ENCODE data around the gene POU2F1. TPM values are rescaled to one million over a fixed set of nuclear protein-coding genes. Genes with fewer than 3 reads are reported as not detected.

The POU2F1 gene
- total and polyA plus RNA-seq, 2 experiments from 2014 or later = 38.8 to 66.1 TPM

- H3K4me2 ChIP-seq = peak overlapping the region; percentile 82
- no peaks in the 10 kb centered on the region; the same call in 1 of the 2 replicates for H4K20me1 ChIP-seq (replicated peaks; ENCODE audit: insufficient read depth)
- TF ChIP-seq ZNF462 (CRISPR knock-in tag; IDR thresholded peaks at IDR 0.05) (no peak), STAT1 (IDR thresholded peaks at IDR 0.05; ENCODE audit: unreplicated experiment) (no peak)
- Mint-ChIP-seq H3K27me3 (ENCODE audit: insufficient read depth, low read depth, poor library complexity) (peaks cover 15% of the 10 kb centered on the region), H3K4me3 (peak overlapping the region; percentile 88), H3K36me3 (ENCODE audit: low read depth) (peaks cover 6% of the 10 kb centered on the region; the same call in 2 of the 3 replicates), H3K4me1 (peaks cover 46% of the 10 kb centered on the region), H3K9me3 (peaks cover 10% of the 10 kb centered on the region; the same call in 2 of the 3 replicates), H3K27ac (peak overlapping the region; percentile 87)
- H3K27me3 ChIP-seq (ENCODE audit: insufficient read depth) = no peaks in the 10 kb centered on the region
- H3K4me3 ChIP-seq = peak overlapping the region; percentile 69
- no peaks in the 10 kb centered on the region for H3K36me3 ChIP-seq (ENCODE audit: insufficient read depth)
- H2AFZ ChIP-seq = no peak overlapping the region
- peaks cover 43% of the 10 kb centered on the region for H3K79me2 ChIP-seq (replicated peaks; ENCODE audit: insufficient read depth)
- peak overlapping the region; percentile 98 for H3K27ac ChIP-seq (ENCODE audit: low read depth)
- DNase-seq (ENCODE audit: low spot score) (peak; percentile 72), ATAC-seq (peak; percentile 27)
- H3F3A ChIP-seq (replicated peaks; ENCODE audit: low read depth) = 0 out of 2 replicates have a peak, but pooled peaks cover 2% of the 10 kb centered on the region
- peaks cover 43% of the 10 kb centered on the region for H3K4me1 ChIP-seq (ENCODE audit: insufficient read depth)
- H3K9me2 ChIP-seq (ENCODE audit: insufficient read depth) = no peaks in the 10 kb centered on the region
These were observed 546 bp downstream of the POU2F1 start for GRCh38 chr1:167221126-167221737.

DNA sequence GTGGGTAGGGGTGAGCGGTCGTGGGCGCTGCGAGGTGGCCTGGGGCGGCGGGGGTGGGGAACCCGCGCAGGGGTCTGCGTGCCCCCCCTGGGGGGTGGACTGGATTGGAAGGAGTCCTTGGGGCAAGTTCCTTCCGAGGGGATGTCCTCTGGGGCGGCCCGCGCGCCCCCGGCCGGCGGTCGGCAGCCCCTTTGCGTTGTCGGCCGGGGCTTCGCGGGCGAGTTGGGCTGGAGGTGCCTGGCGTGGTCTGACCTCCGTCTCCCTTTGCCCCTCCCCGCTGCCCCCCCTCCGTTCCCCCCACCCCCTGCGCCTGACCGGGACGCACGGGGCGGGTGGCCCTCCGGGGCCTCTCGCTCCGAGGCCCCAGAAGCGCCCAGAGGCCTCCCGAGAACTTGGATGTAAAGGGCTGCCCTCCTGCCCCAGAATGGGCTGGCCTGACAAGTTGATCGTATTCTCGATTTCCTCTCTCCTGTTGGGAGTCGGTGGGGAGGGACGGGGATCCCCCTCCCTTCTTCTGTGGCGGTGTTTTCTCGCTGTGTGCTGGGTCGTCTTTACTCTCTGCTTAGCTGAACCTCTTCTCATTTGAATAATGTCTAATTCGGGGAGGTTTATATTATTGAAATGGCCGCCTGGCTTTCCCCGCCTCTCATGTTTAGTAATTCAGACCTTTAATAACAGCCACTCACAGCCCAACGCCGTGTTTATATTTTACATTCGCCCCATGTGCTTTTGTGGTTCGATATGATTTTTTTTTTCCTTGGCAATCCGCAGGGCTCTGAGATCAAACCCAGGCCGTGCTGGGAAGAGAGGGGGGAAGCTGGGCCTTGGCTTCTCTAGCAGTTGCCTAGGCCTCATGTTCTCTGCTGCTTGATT, 1.3 kb downstream of the POU2F1 start:
- H3K36me3 Mint-ChIP-seq (ENCODE audit: low read depth) = peaks cover 4% of the 10 kb centered on the region; the same call in 1 of the 3 replicates
- TF ChIP-seq REST (IDR thresholded peaks at IDR 0.05; ENCODE audit: unreplicated experiment) (no peak), POLR2AphosphoS5 (IDR thresholded peaks at IDR 0.05; ENCODE audit: low read depth) (peak; percentile 51)

More for the DNA sequence above, 1.3 kb downstream of the POU2F1 start:
- Histone ChIP-seq H4K20me1 (replicated peaks; ENCODE audit: insufficient read depth) (no peaks in the 10 kb centered on the region; the same call in 1 of the 2 replicates), H3K36me3 (ENCODE audit: insufficient read depth) (no peaks in the 10 kb centered on the region), H3K27ac (ENCODE audit: low read depth) (peak overlapping the region; percentile 93), H2AFZ (no peak overlapping the region), H3K4me3 (peak overlapping the region; percentile 58), H3K4me1 (ENCODE audit: insufficient read depth) (peaks cover 50% of the 10 kb centered on the region), H3F3A (replicated peaks; ENCODE audit: low read depth) (0 out of 2 replicates have a peak, but pooled peaks cover 2% of the 10 kb centered on the region), H3K9me2 (ENCODE audit: insufficient read depth) (no peaks in the 10 kb centered on the region), H3K27me3 (ENCODE audit: insufficient read depth) (no peaks in the 10 kb centered on the region), H3K4me2 (peak overlapping the region; percentile 82), H3K79me2 (replicated peaks; ENCODE audit: insufficient read depth) (peaks cover 51% of the 10 kb centered on the region)
- peak; percentile 31 for ATAC-seq
- DNase-seq (ENCODE audit: low spot score) = peak; percentile 78
- peaks cover 13% of the 10 kb centered on the region for H3K27me3 Mint-ChIP-seq (ENCODE audit: insufficient read depth, low read depth, poor library complexity)
- peaks cover 4% of the 10 kb centered on the region; the same call in 1 of the 3 replicates for H3K9me3 Mint-ChIP-seq
- peak overlapping the region; percentile 88 for H3K4me3 Mint-ChIP-seq
- H3K27ac Mint-ChIP-seq = peak overlapping the region; percentile 94
- peaks cover 50% of the 10 kb centered on the region for H3K4me1 Mint-ChIP-seq
